ENCODE data around the gene RBM22.

The RBM22 gene

GRCh38 chr5:150672237-150672883 lies 28.5 kb downstream of the RBM22 start:
- no peak for DNase-seq (ENCODE audit: low spot score)

- DNase-seq (ENCODE audit: low spot score): no peak
Observed at GRCh38 chr5:150671509-150672236, 29.2 kb downstream of the RBM22 start.

- DNase-seq (ENCODE audit: low spot score): no peak
Observed at GRCh38 chr5:150670948-150671310, 29.9 kb downstream of the RBM22 start.

- no peak for DNase-seq (ENCODE audit: low spot score)
Observed at GRCh38 chr5:150670275-150670947, 30.5 kb downstream of the RBM22 start.

GRCh38 chr5:150665044-150665443 lies 35.8 kb downstream of the RBM22 start:
- DNase-seq (ENCODE audit: low spot score): no peak

GRCh38 chr5:150663936-150664335 lies 36.9 kb downstream of the RBM22 start:
- no peak for DNase-seq (ENCODE audit: low spot score)

- no peak for DNase-seq (ENCODE audit: low spot score)
Observed at GRCh38 chr5:150662731-150663516, 37.9 kb downstream of the RBM22 start.

GRCh38 chr5:150661821-150662596 lies 38.9 kb downstream of the RBM22 start:
- DNase-seq (ENCODE audit: low spot score): no peak

GRCh38 chr5:150661086-150661485 lies 39.8 kb downstream of the RBM22 start, which contains the start of gene MYOZ3:
Gene MYOZ3 (plus strand): TSS chr5:150661251. CDS start chr5:150662942, 1,691 bp downstream.
- DNase-seq (ENCODE audit: low spot score): no peak

GRCh38 chr5:150660108-150660831 lies 40.6 kb downstream of the RBM22 start:
- DNase-seq (ENCODE audit: low spot score): no peak

- DNase-seq (ENCODE audit: low spot score): no peak
Observed at GRCh38 chr5:150659360-150660107, 41.3 kb downstream of the RBM22 start.

GRCh38 chr5:150658699-150659265 lies 42.1 kb downstream of the RBM22 start:
- no peak for DNase-seq (ENCODE audit: low spot score)

- no peak for DNase-seq (ENCODE audit: low spot score)
Observed at GRCh38 chr5:150658121-150658520, 42.7 kb downstream of the RBM22 start.

GRCh38 chr5:150656191-150657132 lies 44.4 kb downstream of the RBM22 start:
- peak; percentile 96 for DNase-seq (ENCODE audit: low spot score)

- DNase-seq (ENCODE audit: low spot score): no peak
Observed at GRCh38 chr5:150655221-150655620, 45.6 kb downstream of the RBM22 start.

- no peak for DNase-seq (ENCODE audit: low spot score)
Observed at GRCh38 chr5:150653762-150654556, 46.9 kb downstream of the RBM22 start.

GRCh38 chr5:150653145-150653761 lies 47.6 kb downstream of the RBM22 start:
- DNase-seq (ENCODE audit: low spot score): no peak
